ENCODE measurements around the gene RGMB.

Gene RGMB

DNA sequence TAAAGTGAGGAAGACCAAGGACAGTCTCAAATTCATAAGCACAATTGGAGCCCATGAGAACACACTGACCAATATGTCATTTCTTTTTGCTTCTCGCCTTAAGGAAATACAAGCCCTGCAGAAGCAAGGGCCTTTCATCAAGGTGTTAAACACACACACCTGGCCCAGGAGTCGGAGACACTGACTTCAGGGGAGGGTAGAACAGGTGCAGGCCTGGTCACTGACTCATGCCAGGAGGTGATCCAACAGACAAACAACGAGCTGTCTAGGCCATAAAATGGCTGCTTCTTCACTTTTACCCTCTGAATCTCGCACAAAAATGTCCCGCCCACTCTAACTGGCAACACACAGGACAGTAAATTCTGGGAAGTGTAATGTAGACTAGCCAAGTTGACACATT, 62.7 kb downstream of the RGMB start:
- DNase-seq: no peak

DNA sequence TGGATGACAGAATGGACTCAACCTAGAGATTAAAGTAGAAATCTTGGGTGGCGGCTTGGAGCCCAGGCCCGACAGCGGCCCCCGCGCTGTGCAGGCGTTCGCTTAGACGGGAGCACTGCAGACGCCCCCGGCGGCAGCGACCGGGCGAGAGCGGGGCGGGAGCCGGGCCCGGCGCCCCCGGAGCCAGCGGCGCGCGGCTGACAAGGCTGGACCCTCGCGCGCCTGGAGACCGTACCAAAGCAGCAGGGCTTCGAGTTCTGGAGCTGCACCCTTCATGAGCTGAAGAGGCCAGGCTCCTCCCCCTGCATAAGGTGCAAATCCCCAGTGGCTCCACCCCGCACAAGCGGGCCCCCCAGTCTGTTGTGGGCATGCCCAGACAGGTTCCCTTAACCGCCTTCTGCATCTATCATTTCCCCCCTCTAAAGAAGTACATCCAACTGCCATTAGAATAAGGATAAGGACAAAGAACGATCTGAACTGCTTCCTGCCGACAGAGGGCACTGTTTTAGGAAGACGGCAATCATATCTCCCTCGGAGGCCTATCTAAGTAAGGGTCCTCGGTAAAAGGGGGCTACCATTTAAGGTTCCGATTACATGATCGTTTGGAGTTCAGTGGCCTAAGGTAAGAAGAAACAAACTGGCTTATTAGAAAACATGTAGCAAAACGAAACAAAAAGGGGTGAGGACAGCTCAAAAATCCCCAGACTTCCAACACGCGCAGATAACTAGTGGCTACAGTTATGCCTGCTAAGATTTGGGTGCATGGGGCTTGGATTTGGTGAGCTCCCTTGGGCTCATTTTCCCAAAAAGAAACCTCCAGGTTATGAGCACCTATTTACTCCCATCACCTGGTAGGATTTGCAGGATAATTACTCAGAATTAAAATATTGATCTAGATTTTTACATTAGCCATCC, 66.3 kb downstream of the RGMB start:
- DNase-seq: no peak

DNA sequence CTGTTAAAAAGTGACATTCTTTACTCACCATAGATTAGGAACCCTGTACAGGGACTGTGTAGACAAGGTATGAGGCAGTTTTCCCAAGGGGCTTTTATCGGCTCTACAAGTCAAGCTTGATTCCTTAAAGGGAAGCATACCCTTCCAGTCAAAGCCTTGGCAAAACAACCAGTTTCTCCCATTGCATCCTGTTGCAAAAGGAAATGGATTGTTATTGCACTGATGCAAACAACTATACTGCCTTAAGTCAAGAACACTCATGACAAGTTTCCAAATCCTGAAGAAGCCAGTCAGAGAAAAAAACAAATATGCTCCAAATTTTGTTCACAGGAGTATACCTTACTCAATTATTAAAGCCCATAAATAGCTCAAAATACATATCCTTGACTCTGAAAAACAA, 67.5 kb downstream of the RGMB start:
- DNase-seq: no peak

DNA sequence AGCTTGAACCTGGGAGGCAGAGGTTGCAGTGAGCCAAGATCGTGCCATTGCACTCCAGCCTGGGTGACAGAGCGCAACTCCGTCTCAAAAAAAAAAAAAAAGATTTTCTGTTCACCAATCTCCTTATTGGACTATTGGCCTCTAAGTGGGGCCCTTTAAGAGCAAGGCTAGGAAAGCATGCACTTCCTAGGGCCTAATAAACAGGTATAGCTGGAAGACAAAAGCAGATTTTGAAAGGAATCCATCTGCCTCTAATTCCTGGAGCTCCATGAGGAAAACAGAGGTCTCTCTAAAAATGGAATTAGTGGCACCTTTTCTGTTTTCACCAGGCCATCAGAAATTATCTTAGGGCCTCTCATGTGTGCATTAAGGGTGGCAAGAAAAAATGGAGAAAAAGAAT, 70.0 kb downstream of the RGMB start:
- DNase-seq: no peak

DNA sequence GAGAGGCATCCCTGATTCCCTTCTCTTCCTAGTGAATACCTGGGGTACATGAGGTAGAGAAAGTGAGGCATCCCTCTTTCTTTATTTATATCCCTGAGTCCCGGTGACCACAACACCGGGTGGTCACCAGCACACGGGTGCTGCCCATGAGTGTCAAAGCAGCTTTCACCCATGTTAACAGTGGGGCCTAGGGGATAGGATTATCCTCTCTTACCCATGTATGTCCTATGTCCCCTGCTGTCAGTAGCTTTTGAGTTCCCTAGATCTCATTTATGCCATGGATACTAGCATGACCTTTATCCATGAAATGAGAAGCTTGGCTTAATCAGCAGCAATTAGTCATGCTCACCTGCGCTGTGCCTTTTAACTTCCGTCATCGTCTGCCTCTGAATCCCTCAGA, 71.4 kb downstream of the RGMB start:
- no peak for DNase-seq

DNA sequence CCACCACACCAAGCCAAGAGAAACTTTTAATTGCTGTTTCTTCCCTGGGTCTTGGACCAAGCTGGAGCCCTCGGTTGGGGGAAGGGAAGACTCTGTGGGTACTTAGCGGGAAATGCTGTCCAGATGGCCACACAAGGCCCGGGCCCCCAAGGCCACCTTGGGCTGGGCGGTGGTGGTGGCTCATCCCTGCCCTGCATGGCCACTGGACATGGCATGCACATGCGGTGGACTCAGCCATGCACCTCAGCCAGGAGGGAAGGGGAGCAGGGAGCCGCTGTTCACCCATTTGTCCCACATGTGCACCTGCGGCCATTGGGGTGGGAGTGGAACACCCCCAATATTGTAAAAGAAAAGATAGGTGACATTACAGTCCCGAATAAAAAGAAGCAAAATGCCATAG, 72.4 kb downstream of the RGMB start:
- no peak for DNase-seq
